T-helper 2 cell treated with Interferon-gamma antibody and Interleukin-4, amounts not matched to agents 100 ng/mL and 5 ng/mL, for 36 hours (primary cell): ENCODE measurements around the gene AKAP6. TPM values are rescaled to one million over a fixed set of nuclear protein-coding genes. Genes with fewer than 3 reads are reported as not detected.

ENCODE experiments used
- intact Hi-C: fragments of 100-400 bp; cut with micrococcal nuclease; formaldehyde crosslinking; loops from one replicate; pipeline ENCODE4 v1.15.1; 2023
- total RNA-seq: library from RNA; stranded (reverse); gene quantifications from 2 replicates; pipeline ENCODE4 v1.2.3, GENCODE V29; 2022

The AKAP6 gene
- total RNA-seq, 1 donor from 2014 or later = 1.4 TPM

- intact Hi-C loops = no loop called here
Observed at GRCh38 chr14:32697114-32697513, 368.0 kb downstream of the AKAP6 start.

- intact Hi-C loops = no loop called here
Observed at GRCh38 chr14:32697704-32698103, 368.6 kb downstream of the AKAP6 start.

- intact Hi-C loops = no loop called here
Observed at GRCh38 chr14:32698831-32699230, 369.7 kb downstream of the AKAP6 start.

- intact Hi-C loops = no loop called here
Observed at GRCh38 chr14:32701475-32701874, 372.4 kb downstream of the AKAP6 start.

GRCh38 chr14:32702088-32702487, 373.0 kb downstream of the AKAP6 start:
- intact Hi-C loops = no loop called here

GRCh38 chr14:32702562-32702961, 373.5 kb downstream of the AKAP6 start:
- intact Hi-C loops = no loop called here

GRCh38 chr14:32703183-32703621, 374.1 kb downstream of the AKAP6 start:
- intact Hi-C loops = no loop called here

GRCh38 chr14:32706721-32707519, 377.8 kb downstream of the AKAP6 start:
- intact Hi-C loops = no loop called here

- intact Hi-C loops = no loop called here
Observed at GRCh38 chr14:32707742-32708500, 378.8 kb downstream of the AKAP6 start.

- intact Hi-C loops = no loop called here
Observed at GRCh38 chr14:32709027-32709426, 379.9 kb downstream of the AKAP6 start.

- intact Hi-C loops = loop anchor here (5.0 kb wide), 2 partner anchors 722 to 1592 kb away; no protein-coding TSS in a partner anchor
Observed at GRCh38 chr14:32710231-32710671, 381.2 kb downstream of the AKAP6 start.

GRCh38 chr14:32710731-32711680, 381.9 kb downstream of the AKAP6 start:
- intact Hi-C loops = loop anchor here (5.0 kb wide), 2 partner anchors 721 to 1591 kb away; no protein-coding TSS in a partner anchor

- intact Hi-C loops = loop anchor here (5.0 kb wide), 2 partner anchors 718 to 1588 kb away; no protein-coding TSS in a partner anchor
Observed at GRCh38 chr14:32713856-32714255, 384.8 kb downstream of the AKAP6 start.

- intact Hi-C loops = no loop called here
Observed at GRCh38 chr14:32719601-32720000, 390.5 kb downstream of the AKAP6 start.

- intact Hi-C loops = no loop called here
Observed at GRCh38 chr14:32720927-32721326, 391.8 kb downstream of the AKAP6 start.

GRCh38 chr14:32722631-32723183, 393.6 kb downstream of the AKAP6 start:
- intact Hi-C loops = no loop called here

GRCh38 chr14:32724867-32725471, 395.9 kb downstream of the AKAP6 start:
- intact Hi-C loops = no loop called here

GRCh38 chr14:32726516-32726915, 397.4 kb downstream of the AKAP6 start:
- intact Hi-C loops = no loop called here

- intact Hi-C loops = no loop called here
Observed at GRCh38 chr14:32727832-32728231, 398.7 kb downstream of the AKAP6 start.

- intact Hi-C loops = no loop called here
Observed at GRCh38 chr14:32728526-32728925, 399.4 kb downstream of the AKAP6 start.
